Measurements from ENCODE around the gene BPIFB2.

Gene BPIFB2

GRCh38 chr20:33046412-33046811 is 38.9 kb downstream of the BPIFB2 start:
- FAIRE-seq, result no peak

GRCh38 chr20:33051333-33051732 is 43.8 kb downstream of the BPIFB2 start:
- DNase-seq (ENCODE audit: insufficient read length, low spot score), result no peak
- no peak for TF ChIP-seq POLR2AphosphoS5 (IDR thresholded peaks at IDR 0.05; ENCODE audit: low read depth, low read length)
- no peak for TF ChIP-seq POLR2A (IDR thresholded peaks at IDR 0.05; ENCODE audit: low read depth, low read length)
- TF ChIP-seq POU2F2 (IDR thresholded peaks at IDR 0.05; ENCODE audit: low read depth, low read length), result no peak
- TF ChIP-seq PAX5 (IDR thresholded peaks at IDR 0.05; ENCODE audit: insufficient read depth, low read length, severe bottlenecking), result no peak
- TF ChIP-seq SPI1 (IDR thresholded peaks at IDR 0.05; ENCODE audit: low read depth, low read length), result no peak
- TF ChIP-seq TAF1 (IDR thresholded peaks at IDR 0.05; ENCODE audit: low read depth, low read length), result no peak
- FAIRE-seq, result no peak

More at GRCh38 chr20:33046412-33046811, 38.9 kb downstream of the BPIFB2 start:
- TF ChIP-seq POLR2A (IDR thresholded peaks at IDR 0.05; ENCODE audit: low read depth, low read length) (no peak), SPI1 (IDR thresholded peaks at IDR 0.05; ENCODE audit: low read depth, low read length) (no peak), POU2F2 (IDR thresholded peaks at IDR 0.05; ENCODE audit: low read depth, low read length) (no peak), TAF1 (IDR thresholded peaks at IDR 0.05; ENCODE audit: low read depth, low read length) (no peak), POLR2AphosphoS5 (IDR thresholded peaks at IDR 0.05; ENCODE audit: low read depth, low read length) (no peak), PAX5 (IDR thresholded peaks at IDR 0.05; ENCODE audit: insufficient read depth, low read length, severe bottlenecking) (no peak)
- DNase-seq (ENCODE audit: insufficient read length, low spot score), result no peak

- no peak for DNase-seq (ENCODE audit: insufficient read length, low spot score)
Measured at GRCh38 chr20:33053291-33054106, 46.0 kb downstream of the BPIFB2 start, which contains the start of gene BPIFB3. Gene BPIFB3 (plus strand): TSS chr20:33053903. CDS start chr20:33055436, 1,533 bp downstream.

GRCh38 chr20:33054381-33054780 is 46.9 kb downstream of the BPIFB2 start:
- DNase-seq (ENCODE audit: insufficient read length, low spot score), result no peak
- TF ChIP-seq PAX5 (IDR thresholded peaks at IDR 0.05; ENCODE audit: insufficient read depth, low read length, severe bottlenecking) (no peak), SPI1 (IDR thresholded peaks at IDR 0.05; ENCODE audit: low read depth, low read length) (no peak), POLR2AphosphoS5 (IDR thresholded peaks at IDR 0.05; ENCODE audit: low read depth, low read length) (no peak), POU2F2 (IDR thresholded peaks at IDR 0.05; ENCODE audit: low read depth, low read length) (no peak), POLR2A (IDR thresholded peaks at IDR 0.05; ENCODE audit: low read depth, low read length) (no peak), TAF1 (IDR thresholded peaks at IDR 0.05; ENCODE audit: low read depth, low read length) (no peak)
- FAIRE-seq, result no peak

More at GRCh38 chr20:33053291-33054106, 46.0 kb downstream of the BPIFB2 start, which contains the start of gene BPIFB3:
- TF ChIP-seq POLR2A (IDR thresholded peaks at IDR 0.05; ENCODE audit: low read depth, low read length) (no peak), SPI1 (IDR thresholded peaks at IDR 0.05; ENCODE audit: low read depth, low read length) (no peak), POLR2AphosphoS5 (IDR thresholded peaks at IDR 0.05; ENCODE audit: low read depth, low read length) (no peak), PAX5 (IDR thresholded peaks at IDR 0.05; ENCODE audit: insufficient read depth, low read length, severe bottlenecking) (no peak), POU2F2 (IDR thresholded peaks at IDR 0.05; ENCODE audit: low read depth, low read length) (no peak), TAF1 (IDR thresholded peaks at IDR 0.05; ENCODE audit: low read depth, low read length) (no peak)
- no peak for FAIRE-seq

GRCh38 chr20:33054791-33055190 is 47.3 kb downstream of the BPIFB2 start:
- no peak for TF ChIP-seq SPI1 (IDR thresholded peaks at IDR 0.05; ENCODE audit: low read depth, low read length)
- TF ChIP-seq PAX5 (IDR thresholded peaks at IDR 0.05; ENCODE audit: insufficient read depth, low read length, severe bottlenecking), result no peak
- TF ChIP-seq POLR2AphosphoS5 (IDR thresholded peaks at IDR 0.05; ENCODE audit: low read depth, low read length), result no peak
- TF ChIP-seq TAF1 (IDR thresholded peaks at IDR 0.05; ENCODE audit: low read depth, low read length), result no peak
- no peak for TF ChIP-seq POU2F2 (IDR thresholded peaks at IDR 0.05; ENCODE audit: low read depth, low read length)
- TF ChIP-seq POLR2A (IDR thresholded peaks at IDR 0.05; ENCODE audit: low read depth, low read length), result no peak
- FAIRE-seq, result no peak

GRCh38 chr20:33059136-33059535 is 51.6 kb downstream of the BPIFB2 start:
- FAIRE-seq (no peak), DNase-seq (ENCODE audit: insufficient read length, low spot score) (no peak)
- TF ChIP-seq SPI1 (IDR thresholded peaks at IDR 0.05; ENCODE audit: low read depth, low read length) (no peak), PAX5 (IDR thresholded peaks at IDR 0.05; ENCODE audit: insufficient read depth, low read length, severe bottlenecking) (no peak), POLR2AphosphoS5 (IDR thresholded peaks at IDR 0.05; ENCODE audit: low read depth, low read length) (no peak), TAF1 (IDR thresholded peaks at IDR 0.05; ENCODE audit: low read depth, low read length) (no peak), POU2F2 (IDR thresholded peaks at IDR 0.05; ENCODE audit: low read depth, low read length) (no peak), POLR2A (IDR thresholded peaks at IDR 0.05; ENCODE audit: low read depth, low read length) (no peak)

More at GRCh38 chr20:33054791-33055190, 47.3 kb downstream of the BPIFB2 start:
- DNase-seq (ENCODE audit: insufficient read length, low spot score), result no peak

GRCh38 chr20:33059741-33060390 is 52.4 kb downstream of the BPIFB2 start:
- FAIRE-seq (no peak), DNase-seq (ENCODE audit: insufficient read length, low spot score) (no peak)
- TF ChIP-seq POLR2A (IDR thresholded peaks at IDR 0.05; ENCODE audit: low read depth, low read length) (no peak), PAX5 (IDR thresholded peaks at IDR 0.05; ENCODE audit: insufficient read depth, low read length, severe bottlenecking) (no peak)

- no peak for DNase-seq (ENCODE audit: insufficient read length, low spot score)
- FAIRE-seq, result no peak
- TF ChIP-seq POU2F2 (IDR thresholded peaks at IDR 0.05; ENCODE audit: low read depth, low read length) (no peak), POLR2AphosphoS5 (IDR thresholded peaks at IDR 0.05; ENCODE audit: low read depth, low read length) (no peak), PAX5 (IDR thresholded peaks at IDR 0.05; ENCODE audit: insufficient read depth, low read length, severe bottlenecking) (no peak), POLR2A (IDR thresholded peaks at IDR 0.05; ENCODE audit: low read depth, low read length) (no peak), SPI1 (IDR thresholded peaks at IDR 0.05; ENCODE audit: low read depth, low read length) (no peak)
Measured at GRCh38 chr20:33061658-33062028, 54.1 kb downstream of the BPIFB2 start.

GRCh38 chr20:33062105-33062824 is 54.8 kb downstream of the BPIFB2 start:
- FAIRE-seq (no peak), DNase-seq (ENCODE audit: insufficient read length, low spot score) (no peak)
- TF ChIP-seq TAF1 (IDR thresholded peaks at IDR 0.05; ENCODE audit: low read depth, low read length) (no peak), POLR2AphosphoS5 (IDR thresholded peaks at IDR 0.05; ENCODE audit: low read depth, low read length) (no peak), PAX5 (IDR thresholded peaks at IDR 0.05; ENCODE audit: insufficient read depth, low read length, severe bottlenecking) (no peak), POLR2A (IDR thresholded peaks at IDR 0.05; ENCODE audit: low read depth, low read length) (no peak), POU2F2 (IDR thresholded peaks at IDR 0.05; ENCODE audit: low read depth, low read length) (no peak), SPI1 (IDR thresholded peaks at IDR 0.05; ENCODE audit: low read depth, low read length) (no peak)
